ENCODE data around the gene MED16.
"Not testable (repeated sequence)": the region's sequence is repeated elsewhere in the genome, so short reads cannot be mapped to it uniquely, and the experiment has no call there.

The MED16 gene

DNA sequence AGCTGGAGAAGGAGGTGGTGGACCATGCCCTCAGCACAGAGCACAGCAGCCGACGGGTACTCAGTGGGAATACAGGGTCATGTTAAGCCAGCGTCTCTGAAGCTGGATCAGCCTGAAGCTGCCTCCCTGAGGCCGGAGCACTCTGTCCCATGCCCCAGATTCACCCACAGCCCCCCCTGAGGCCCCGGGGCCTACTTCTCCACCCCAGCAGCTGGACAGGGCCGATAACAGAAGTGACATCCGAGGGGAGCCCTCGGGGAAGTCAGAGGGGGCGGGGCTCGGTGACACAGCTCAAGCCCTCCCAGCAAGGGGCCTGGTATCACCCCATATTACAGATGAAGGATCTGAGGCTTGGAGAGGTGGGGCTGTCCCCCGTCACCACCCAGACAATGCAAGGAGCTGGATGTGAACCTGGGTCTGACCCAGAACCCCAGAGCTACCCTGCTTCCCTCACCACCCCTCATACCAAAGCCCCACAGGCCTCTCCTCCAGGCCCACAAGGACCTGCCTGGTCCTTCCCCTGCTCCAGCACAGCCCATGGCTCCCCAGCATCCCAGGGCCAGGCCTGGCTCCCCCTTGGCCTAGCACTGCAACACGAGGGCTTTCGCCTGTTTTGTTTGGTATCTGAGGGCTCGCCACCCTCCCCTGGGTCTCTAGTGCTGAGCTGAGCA lies 14.3 kb upstream of the MED16 start:
- DNase-seq (ENCODE audit: low read depth) = no peak

DNA sequence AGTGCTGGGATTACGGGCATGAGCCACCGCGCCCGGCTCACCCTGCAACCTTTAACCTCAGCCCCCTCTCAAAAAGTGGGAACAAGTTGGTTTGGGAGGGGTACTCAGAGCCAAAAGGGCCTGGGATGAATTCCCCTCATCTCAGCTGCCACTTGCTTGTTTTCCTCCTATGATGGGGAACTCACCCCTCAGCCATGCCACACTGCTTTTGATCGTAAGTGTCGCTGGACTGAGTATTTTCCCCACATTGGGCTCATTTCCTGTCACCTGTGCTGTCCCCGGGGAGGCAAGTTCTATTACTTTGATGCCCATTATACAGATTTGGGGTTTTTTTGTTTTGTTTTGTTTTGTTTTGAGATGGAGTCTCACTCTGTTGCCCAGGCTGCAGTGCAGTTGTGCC lies 13.5 kb upstream of the MED16 start:
- DNase-seq (ENCODE audit: low read depth) = no peak

DNA sequence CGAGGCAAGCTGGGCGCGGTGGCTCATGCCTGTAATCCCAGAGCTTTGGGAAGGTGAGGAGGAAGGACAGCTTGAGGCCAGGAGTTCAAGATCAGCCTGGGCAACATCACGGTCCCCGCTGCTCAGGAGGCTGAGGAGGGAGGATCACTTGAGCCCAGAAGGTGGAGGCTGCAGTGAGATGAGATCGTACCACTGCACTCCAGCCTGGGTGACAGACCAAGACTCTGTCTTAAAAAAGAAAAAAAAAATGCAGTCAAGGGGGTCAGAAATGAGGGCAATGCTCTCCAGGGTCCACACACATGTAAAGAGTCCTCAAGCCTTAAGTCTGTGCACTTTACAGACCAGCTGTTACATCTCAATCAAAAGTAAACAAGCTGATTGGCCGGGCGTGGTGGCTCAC lies 11.6 kb upstream of the MED16 start:
- no peak for DNase-seq (ENCODE audit: low read depth)

- DNase-seq (ENCODE audit: low read depth) = no peak
Measured at GRCh38 chr19:903266-903797, 10.3 kb upstream of the MED16 start.

DNA sequence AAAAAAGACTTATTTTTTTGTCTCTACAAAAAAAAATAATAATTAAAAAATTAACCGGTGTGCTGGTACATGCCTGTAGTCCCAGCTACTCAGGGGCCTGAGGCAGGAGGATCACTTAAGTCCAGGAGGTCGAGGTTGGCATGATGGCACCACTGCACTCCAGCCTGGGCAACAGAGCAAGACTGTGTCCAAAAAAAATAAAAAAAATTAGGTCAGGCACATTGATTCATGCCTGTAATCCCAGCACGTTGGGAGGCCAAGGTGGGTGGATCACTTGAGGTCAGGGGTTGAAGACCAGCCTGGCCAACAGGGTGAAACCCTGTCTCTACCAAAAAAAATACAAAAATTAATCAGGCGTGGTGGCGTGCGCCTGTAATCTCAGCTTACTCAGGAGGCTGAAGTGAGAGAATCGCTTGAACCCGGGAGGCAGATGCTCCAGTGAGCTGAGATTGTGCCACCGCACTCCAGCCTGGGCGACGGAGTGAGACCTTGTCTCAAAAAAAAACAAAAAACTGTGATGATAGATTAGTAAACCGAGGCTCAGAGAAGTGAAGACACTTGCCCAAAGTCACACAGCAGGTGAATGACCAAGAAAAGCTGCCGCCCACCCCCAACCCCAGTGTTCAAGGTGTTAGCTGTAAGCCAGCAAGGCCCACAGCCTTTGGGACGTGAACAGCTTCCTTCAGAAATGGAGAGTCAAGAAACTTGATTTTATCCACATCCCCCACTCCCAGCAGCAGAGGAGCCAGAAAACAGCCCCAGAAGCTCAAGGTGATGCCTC lies 9.6 kb upstream of the MED16 start:
- no peak for DNase-seq (ENCODE audit: low read depth)

- no peak for DNase-seq (ENCODE audit: low read depth)
Measured at GRCh38 chr19:902093-902370, 9.0 kb upstream of the MED16 start.

GRCh38 chr19:901216-902092 lies 8.5 kb upstream of the MED16 start:
- DNase-seq (ENCODE audit: low read depth) = no peak

- no peak for DNase-seq (ENCODE audit: low read depth)
Measured at GRCh38 chr19:900302-901111, 7.5 kb upstream of the MED16 start.

DNA sequence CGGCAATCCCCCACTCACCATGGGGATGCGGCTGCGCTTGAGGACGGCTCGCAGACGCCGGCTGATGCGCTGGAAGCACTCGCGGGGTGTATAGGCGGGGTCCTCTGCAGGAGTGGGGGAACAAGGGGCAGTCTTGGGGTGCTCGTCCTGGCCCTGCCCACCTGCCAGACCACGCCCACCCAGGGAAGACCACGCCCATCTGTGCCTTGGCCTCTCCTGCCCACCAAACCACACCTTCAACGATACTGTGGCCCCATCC lies 7.0 kb upstream of the MED16 start:
- no peak for DNase-seq (ENCODE audit: low read depth)

- DNase-seq (ENCODE audit: low read depth) = no peak
Measured at GRCh38 chr19:899336-900042, 6.5 kb upstream of the MED16 start.

DNA sequence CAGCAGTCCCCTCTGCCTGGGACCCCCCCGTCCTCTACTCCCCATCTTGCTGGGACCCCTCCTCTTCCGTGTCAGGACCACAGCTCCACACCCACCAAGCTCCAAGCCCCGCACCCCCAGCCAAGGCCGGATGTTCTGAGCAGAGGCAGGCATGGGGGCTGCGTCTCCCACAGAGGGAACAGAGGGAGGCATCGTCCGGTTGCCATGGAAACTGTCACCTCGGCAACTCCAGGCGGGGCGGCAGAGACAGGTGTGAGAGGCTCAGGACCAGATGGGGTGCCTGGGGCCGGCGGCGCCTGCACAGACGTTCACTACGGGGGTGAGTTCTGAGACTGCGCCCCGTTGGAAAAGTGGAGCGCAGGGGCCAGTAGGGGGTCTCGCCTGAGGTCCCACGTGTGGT lies 5.7 kb upstream of the MED16 start:
- no peak for DNase-seq (ENCODE audit: low read depth)

DNA sequence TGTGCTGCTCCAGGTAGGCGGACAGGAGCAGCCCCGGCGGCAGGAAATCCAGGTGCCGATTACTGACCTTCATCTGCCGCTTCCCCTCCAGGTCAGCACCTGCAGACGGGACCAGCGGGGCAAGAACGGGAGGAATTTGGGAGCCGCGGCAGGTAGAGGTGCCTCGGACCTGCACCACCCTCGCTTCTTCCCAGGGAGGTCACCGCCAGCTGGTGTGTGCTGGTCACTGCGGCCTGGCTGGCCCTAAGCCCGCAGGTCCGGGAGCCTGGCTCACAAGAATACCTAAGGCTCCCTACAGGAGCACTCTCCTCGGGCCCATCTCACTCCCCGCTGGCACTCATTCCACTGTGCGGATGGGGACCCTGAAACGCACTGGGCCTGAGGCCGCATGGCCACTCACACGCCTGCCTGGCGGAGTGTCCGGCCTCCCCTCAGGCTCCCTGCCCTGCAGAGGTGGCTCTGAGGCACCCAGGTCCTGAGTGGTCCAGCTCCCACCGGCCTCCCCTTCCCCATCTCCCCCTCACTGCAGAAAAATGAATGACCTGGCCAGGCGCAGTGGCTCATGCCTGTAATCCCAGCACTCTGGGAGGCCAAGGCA lies 4.6 kb upstream of the MED16 start:
- no peak for DNase-seq (ENCODE audit: low read depth)

DNA sequence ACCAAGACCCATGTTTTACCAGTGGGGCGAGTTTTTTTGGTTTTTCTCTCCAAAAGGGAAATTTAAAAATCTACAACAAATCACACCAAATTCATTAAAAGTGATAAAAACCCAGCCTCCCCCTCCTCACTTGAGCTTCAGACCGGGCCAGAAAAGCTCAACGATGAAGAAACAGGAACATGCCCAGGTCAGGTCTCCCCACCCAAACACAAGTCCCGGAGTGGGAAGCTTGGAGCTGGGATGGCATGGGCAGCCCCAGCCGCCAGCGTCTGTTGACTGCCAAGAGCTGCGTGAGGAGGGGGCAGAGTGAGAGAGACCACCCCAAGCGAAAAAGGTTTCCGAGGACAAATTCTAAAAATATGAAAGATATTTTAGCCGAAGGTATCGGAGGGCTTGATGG lies 4.0 kb upstream of the MED16 start:
- DNase-seq (ENCODE audit: low read depth) = no peak

DNA sequence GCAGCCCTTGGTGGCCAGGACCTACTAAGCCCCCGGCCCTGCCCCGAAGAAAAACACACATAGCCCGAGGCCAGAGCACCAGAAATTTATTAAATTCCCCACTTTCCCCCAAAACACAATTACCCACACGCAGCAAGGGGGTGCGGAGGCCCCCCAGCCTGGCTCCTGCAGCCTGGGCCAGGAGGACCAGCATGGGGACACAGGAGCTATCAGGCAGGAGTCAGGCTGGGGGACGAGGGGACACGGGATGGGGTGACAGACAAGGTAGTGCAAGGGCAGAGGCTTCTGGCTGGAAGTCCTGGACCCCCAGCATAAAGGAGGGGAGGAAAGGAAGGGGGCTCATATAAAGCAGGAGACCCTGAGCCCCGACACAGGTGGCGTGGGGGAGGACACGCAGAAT lies 3.4 kb upstream of the MED16 start:
- DNase-seq (ENCODE audit: low read depth) = no peak

GRCh38 chr19:892243-892893 lies 619 bp downstream of the MED16 start:
- no peak for DNase-seq (ENCODE audit: low read depth)

- DNase-seq (ENCODE audit: low read depth) = not testable (repeated sequence)
Measured at GRCh38 chr19:891421-892200, 1.4 kb downstream of the MED16 start.

- no peak for DNase-seq (ENCODE audit: low read depth)
Measured at GRCh38 chr19:890831-891230, 2.2 kb downstream of the MED16 start.

- no peak for DNase-seq (ENCODE audit: low read depth)
Measured at GRCh38 chr19:889662-890295, 3.2 kb downstream of the MED16 start.

Measured in stimulated activated CD8-positive, alpha-beta memory T cell treated with anti-CD3 and anti-CD28 coated beads, Interleukin-15, amount 100 ng/mL, for 1 hour (primary cell).